ENCODE results near the gene MYH13.

MYH13 gene

DNA sequence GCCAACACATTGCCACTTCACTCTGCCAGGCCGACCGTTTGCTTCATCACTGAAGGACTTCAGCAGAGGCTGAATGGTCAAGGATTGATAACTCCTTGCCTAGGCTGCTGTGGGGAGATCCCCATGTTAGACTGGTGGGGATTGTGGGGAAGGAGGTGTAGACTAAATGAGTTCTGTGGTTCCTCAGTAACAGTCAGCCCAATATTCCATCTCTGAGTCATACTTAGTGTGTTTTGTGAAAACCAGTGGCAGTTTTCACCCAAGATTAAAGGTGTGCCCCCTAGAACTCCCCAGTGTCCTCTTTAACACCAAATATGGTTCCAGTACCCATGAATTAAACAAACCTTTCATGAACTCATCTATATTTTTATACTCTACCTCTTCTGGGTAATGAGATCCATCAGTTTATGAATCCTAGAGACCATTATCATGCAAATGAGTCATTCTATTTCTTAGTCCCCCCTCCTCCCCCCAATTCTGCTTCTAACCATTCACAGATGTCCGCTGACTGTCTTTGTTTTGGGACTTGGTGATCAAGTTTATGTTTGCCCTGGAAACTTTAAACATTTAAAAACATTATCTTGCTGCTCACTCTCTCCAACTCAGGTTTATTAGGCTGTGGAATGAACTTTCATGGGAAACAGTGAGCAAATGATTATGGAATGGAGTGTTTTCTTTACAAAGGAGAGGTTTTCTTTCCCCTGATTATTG lies 107.6 kb downstream of the MYH13 start:
- no peak overlapping the region for H3K27ac ChIP-seq
- DNase-seq (ENCODE audit: low read depth, low spot score), result no peak

DNA sequence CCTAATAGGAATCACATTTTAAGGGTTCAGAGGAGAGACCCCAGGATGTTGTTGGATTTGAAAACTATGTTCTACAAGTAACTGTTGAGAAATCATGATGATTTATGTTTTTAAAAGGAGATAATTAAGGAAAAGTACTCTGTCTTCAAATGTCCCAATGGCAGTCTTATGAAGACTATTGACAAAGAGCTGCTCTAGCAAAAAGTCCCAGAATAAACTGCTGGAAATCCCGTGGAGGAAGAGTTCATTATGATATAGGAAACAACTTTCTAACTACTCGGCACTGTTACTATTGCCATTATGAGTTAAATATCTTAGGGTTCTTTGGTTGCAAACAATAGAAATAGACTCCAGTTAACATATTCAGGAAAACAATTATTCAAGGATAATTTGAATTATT lies 108.8 kb downstream of the MYH13 start:
- no peak for DNase-seq (ENCODE audit: low read depth, low spot score)
- no peak overlapping the region for H3K27ac ChIP-seq

DNA sequence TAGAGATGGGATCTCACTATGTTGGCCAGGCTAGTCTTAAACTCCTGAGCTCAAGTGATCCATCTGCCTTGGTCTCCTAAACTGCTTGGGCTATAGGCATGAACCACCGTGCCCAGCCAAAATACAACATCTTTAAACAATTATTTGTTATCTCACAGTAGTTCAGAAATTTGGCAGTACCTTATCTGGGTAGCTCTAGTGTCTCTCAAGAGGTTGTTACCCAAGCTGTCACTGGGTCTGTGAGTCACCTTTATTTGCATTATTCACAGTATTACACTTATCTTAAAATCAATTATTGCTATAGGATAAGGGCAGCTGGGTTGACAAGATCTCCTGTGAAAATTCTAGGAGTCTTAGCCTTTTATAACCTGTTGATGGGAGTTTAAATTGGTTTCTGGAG lies 110.4 kb downstream of the MYH13 start:
- no peak for DNase-seq (ENCODE audit: low read depth, low spot score)
- H3K27ac ChIP-seq, result no peak overlapping the region

DNA sequence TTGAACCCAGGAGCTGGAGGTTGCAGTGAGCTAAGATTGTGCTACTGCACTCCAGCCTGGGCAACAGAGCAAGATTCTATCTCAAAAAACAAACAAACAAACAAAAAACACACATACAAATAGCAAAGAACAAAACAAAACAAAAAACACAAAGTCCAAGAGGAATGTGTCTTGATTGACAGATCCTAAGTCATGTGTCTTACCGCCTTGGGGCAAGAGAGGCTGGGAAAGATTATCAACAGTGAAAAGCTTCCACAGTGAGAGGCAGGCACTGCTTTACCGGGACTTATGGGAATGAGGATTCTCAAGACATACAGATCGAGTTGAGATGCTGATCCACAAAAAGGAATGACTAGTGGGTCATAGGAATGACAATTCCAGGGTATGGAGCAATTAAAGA lies 111.7 kb downstream of the MYH13 start:
- H3K27ac ChIP-seq, result no peak overlapping the region
- DNase-seq (ENCODE audit: low read depth, low spot score), result no peak

DNA sequence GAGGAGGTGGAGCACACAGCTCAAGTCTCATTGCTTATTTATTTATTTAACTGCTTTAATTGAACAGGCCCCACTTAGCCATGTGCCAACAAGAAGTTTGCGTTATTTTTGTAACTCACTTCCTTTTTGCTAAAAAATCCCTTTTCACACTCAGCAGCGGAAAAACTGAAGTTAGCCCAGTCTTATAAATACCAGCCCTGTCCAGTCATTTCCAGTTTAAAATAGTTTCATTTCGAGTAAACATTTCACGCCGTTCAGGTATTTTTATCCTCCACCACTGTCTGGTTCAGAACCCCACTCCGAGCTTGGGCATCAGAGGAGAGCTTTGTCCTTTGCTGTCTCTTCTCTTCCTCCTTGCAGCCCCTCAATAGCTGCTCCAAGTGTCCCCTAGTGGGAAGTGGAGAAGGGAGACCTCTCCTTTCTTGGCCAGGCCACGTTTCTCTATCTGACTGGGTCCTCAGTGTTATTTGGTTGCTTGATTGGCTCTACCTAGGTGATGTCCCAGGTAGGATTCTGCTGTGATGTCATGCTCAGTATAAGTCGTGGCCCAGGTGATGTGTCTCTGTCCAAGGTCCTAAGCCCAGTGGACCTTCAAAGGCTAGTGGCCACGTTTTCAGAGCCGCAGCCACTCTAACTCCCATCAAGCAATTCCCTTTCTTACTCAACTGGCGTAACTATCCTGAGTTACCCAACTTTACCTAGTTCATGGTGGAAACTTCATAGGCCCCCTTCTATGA lies 121.4 kb downstream of the MYH13 start:
- no peak overlapping the region for H3K27ac ChIP-seq
- no peak for DNase-seq (ENCODE audit: low read depth, low spot score)

Data from epithelial cell of prostate (primary cell).